ENCODE data around the gene TMEM62.

Gene TMEM62

DNA sequence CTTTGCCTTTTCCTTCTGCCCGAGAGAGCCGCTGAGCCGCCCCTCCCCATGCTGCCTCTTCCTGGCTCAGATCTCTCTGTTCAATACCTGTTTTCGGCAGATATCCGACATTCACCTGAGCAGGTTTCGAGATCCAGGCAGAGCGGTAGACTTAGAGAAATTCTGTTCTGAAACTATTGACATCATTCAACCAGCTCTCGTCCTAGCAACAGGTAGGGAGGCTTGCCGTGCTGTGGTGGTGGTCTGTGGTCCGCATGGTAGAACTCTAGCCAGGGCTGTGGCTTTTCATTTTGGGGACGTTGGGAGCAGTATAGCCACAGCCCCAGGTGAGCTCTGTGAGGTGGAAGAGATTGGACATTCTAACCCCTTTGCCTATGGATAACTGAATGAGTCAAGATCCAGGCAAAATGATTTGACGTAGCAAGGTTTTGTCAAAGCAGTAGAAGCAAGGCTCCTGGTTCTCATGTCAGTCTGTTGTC, 810 bp downstream of the TMEM62 start:
- Histone ChIP-seq H3K4me3 (ENCODE audit: severe bottlenecking) (peak overlapping the region; percentile 65), H3K4me1 (ENCODE audit: insufficient read depth, poor library complexity, severe bottlenecking) (peaks cover 11% of the 10 kb centered on the region), H3K27ac (ENCODE audit: poor library complexity, severe bottlenecking) (peak overlapping the region; percentile 32), H3K27me3 (ENCODE audit: insufficient read depth, poor library complexity, severe bottlenecking) (no peaks in the 10 kb centered on the region), H3K9me3 (ENCODE audit: severe bottlenecking) (no peaks in the 10 kb centered on the region), H3K36me3 (ENCODE audit: low read depth) (peaks cover 34% of the 10 kb centered on the region)
- no peak for DNase-seq (ENCODE audit: low spot score)
- peak; percentile 38 for ATAC-seq (ENCODE audit: low read depth)
- TF ChIP-seq, protein P1, sequence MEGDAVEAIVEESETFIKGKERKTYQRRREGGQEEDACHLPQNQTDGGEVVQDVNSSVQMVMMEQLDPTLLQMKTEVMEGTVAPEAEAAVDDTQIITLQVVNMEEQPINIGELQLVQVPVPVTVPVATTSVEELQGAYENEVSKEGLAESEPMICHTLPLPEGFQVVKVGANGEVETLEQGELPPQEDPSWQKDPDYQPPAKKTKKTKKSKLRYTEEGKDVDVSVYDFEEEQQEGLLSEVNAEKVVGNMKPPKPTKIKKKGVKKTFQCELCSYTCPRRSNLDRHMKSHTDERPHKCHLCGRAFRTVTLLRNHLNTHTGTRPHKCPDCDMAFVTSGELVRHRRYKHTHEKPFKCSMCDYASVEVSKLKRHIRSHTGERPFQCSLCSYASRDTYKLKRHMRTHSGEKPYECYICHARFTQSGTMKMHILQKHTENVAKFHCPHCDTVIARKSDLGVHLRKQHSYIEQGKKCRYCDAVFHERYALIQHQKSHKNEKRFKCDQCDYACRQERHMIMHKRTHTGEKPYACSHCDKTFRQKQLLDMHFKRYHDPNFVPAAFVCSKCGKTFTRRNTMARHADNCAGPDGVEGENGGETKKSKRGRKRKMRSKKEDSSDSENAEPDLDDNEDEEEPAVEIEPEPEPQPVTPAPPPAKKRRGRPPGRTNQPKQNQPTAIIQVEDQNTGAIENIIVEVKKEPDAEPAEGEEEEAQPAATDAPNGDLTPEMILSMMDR (IDR thresholded peaks at IDR 0.05; ENCODE audit: poor library complexity, severe bottlenecking), result no peak

DNA sequence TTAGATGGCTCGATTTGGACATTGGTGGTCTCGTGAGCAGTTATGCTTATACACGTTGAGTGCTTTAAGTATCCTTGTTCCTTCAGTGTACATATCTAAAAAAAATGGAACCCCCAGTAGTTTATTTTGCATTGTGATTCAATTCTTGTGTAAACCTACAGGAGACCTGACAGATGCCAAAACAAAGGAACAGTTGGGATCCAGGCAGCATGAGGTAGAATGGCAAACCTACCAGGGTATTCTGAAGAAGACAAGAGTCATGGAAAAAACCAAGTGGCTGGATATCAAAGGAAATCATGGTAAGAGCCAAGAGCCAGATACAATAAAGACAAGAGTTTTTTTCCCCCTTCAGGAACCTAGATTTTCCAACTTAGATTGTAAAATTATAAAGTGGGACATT, 2.0 kb downstream of the TMEM62 start:
- Histone ChIP-seq H3K4me3 (ENCODE audit: severe bottlenecking) (no peak overlapping the region), H3K27ac (ENCODE audit: poor library complexity, severe bottlenecking) (no peak overlapping the region), H3K4me1 (ENCODE audit: insufficient read depth, poor library complexity, severe bottlenecking) (peaks cover 11% of the 10 kb centered on the region), H3K9me3 (ENCODE audit: severe bottlenecking) (no peaks in the 10 kb centered on the region), H3K36me3 (ENCODE audit: low read depth) (peaks cover 43% of the 10 kb centered on the region), H3K27me3 (ENCODE audit: insufficient read depth, poor library complexity, severe bottlenecking) (no peaks in the 10 kb centered on the region)
- ATAC-seq (ENCODE audit: low read depth), result no peak
- TF ChIP-seq, protein P1 (IDR thresholded peaks at IDR 0.05; ENCODE audit: poor library complexity, severe bottlenecking), result no peak
- DNase-seq (ENCODE audit: low spot score), result no peak

DNA sequence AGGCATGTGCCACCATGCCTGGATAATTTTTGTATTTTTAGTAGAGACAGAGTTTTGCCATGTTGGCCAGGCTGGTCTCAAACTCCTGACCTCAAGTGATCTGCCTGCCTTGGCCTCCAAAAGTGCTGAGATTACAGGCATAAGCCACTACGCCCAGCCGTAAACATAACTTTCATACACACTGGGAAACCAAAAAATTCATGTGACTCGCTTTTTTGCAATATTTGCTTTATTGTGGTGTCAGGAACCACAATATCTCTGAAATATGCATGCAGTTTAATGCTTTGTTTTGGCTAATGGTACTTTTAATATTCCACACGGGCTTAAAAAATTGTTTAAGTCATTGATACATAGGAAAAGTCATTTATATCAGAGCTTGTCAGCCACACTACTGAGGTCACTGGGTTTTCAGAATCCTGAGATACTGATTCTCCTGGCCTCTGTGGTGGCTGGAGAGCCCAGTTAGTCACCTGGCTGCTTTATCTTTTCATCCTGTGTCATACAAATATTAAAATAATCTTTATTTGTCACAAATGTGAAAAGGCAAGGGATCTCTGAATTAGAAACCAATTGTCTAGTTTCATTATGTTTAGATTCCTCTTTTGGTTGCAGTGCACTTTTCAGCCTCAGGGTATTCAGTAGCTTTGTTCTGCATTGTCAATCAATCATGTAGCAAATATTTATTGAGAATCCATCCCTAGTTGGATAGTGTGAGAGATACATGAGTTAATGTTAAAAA, 10.0 kb downstream of the TMEM62 start:
- ATAC-seq (ENCODE audit: low read depth), result no peak; the same call in 2 of the 3 replicates
- Histone ChIP-seq H3K4me3 (ENCODE audit: severe bottlenecking) (no peak overlapping the region), H3K27me3 (ENCODE audit: insufficient read depth, poor library complexity, severe bottlenecking) (no peaks in the 10 kb centered on the region), H3K4me1 (ENCODE audit: insufficient read depth, poor library complexity, severe bottlenecking) (no peaks in the 10 kb centered on the region), H3K27ac (ENCODE audit: poor library complexity, severe bottlenecking) (no peak overlapping the region), H3K36me3 (ENCODE audit: low read depth) (peaks cover 23% of the 10 kb centered on the region), H3K9me3 (ENCODE audit: severe bottlenecking) (no peaks in the 10 kb centered on the region)
- DNase-seq (ENCODE audit: low spot score), result no peak
- TF ChIP-seq, protein P1 (IDR thresholded peaks at IDR 0.05; ENCODE audit: poor library complexity, severe bottlenecking), result no peak

DNA sequence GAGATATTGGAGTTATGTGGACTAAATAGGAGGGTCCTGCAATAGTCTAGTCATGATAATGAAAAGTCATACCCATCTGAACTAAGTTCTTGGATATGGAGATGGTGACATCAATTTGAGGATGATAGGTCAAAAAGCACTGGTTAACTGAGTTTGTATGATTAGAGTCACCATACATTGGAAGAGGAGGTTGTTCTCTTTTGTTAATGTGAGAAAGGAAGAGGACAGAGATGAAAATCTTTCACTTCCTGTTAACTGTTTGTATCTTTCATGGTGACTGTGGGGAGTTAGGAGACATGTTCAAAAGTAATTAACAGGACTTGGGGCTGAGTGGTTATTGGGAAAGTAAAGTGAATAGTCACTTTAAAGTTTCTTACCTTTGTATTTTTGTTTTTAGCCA, 11.1 kb downstream of the TMEM62 start:
- H3K27me3 ChIP-seq (ENCODE audit: insufficient read depth, poor library complexity, severe bottlenecking), result no peaks in the 10 kb centered on the region
- H3K27ac ChIP-seq (ENCODE audit: poor library complexity, severe bottlenecking), result no peak overlapping the region
- peaks cover 23% of the 10 kb centered on the region for H3K36me3 ChIP-seq (ENCODE audit: low read depth)
- TF ChIP-seq, protein P1 (IDR thresholded peaks at IDR 0.05; ENCODE audit: poor library complexity, severe bottlenecking), result no peak
- H3K4me3 ChIP-seq (ENCODE audit: severe bottlenecking), result no peak overlapping the region
- DNase-seq (ENCODE audit: low spot score), result no peak
- no peaks in the 10 kb centered on the region for H3K9me3 ChIP-seq (ENCODE audit: severe bottlenecking)
- peaks cover under 1% of the 10 kb centered on the region for H3K4me1 ChIP-seq (ENCODE audit: insufficient read depth, poor library complexity, severe bottlenecking)
- ATAC-seq (ENCODE audit: low read depth), result no peak

DNA sequence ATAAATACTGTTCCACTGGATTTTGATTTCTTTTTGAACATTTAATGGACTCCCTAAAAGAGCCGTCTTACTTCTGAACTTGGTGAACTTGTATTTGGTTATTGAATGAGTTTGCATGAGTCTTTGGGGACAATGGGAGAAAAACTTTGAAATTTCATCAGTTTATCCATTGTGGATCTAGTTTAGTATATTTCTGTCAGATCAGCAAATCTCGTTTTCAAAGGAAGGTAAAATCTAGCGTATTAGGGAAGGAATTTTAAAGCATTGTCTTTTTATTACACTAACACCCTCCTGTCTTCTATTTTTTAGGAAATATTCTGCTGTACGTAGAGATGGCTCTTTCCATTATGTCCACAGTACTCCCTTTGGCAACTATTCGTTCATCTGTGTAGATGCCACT, 12.8 kb downstream of the TMEM62 start:
- Histone ChIP-seq H3K36me3 (ENCODE audit: low read depth) (peaks cover 29% of the 10 kb centered on the region), H3K4me1 (ENCODE audit: insufficient read depth, poor library complexity, severe bottlenecking) (peaks cover 16% of the 10 kb centered on the region), H3K4me3 (ENCODE audit: severe bottlenecking) (no peak overlapping the region), H3K27ac (ENCODE audit: poor library complexity, severe bottlenecking) (no peak overlapping the region), H3K9me3 (ENCODE audit: severe bottlenecking) (no peaks in the 10 kb centered on the region), H3K27me3 (ENCODE audit: insufficient read depth, poor library complexity, severe bottlenecking) (no peaks in the 10 kb centered on the region)
- ATAC-seq (ENCODE audit: low read depth), result no peak
- TF ChIP-seq, protein P1 (IDR thresholded peaks at IDR 0.05; ENCODE audit: poor library complexity, severe bottlenecking), result no peak
- DNase-seq (ENCODE audit: low spot score), result no peak
